Endothelial cell of hepatic sinusoid (primary cell): ENCODE measurements around the gene BIRC3.

Source experiments
- in situ Hi-C: cut with HindIII; loops from 2 replicates; pipeline ENCODE4 v1.10.0; 2017; ENCODE audit warnings: low sequenced_read_pairs

The BIRC3 gene

GRCh38 chr11:102317099-102317767 lies at the start of gene BIRC3:
BIRC3 (plus strand) TSS chr11:102317484; CDS start chr11:102324510, 7,026 bp downstream.
- in situ Hi-C loops: no loop called here

- in situ Hi-C loops: loop anchor here (5.0 kb wide), 2 partner anchors 55 to 90 kb away; no protein-coding TSS in a partner anchor
Observed at GRCh38 chr11:102267609-102268008, 49.7 kb upstream of the BIRC3 start.

- in situ Hi-C loops: loop anchor here (5.0 kb wide), 2 partner anchors 54 to 91 kb away; no protein-coding TSS in a partner anchor
Observed at GRCh38 chr11:102268083-102268984, 49.0 kb upstream of the BIRC3 start.

DNA sequence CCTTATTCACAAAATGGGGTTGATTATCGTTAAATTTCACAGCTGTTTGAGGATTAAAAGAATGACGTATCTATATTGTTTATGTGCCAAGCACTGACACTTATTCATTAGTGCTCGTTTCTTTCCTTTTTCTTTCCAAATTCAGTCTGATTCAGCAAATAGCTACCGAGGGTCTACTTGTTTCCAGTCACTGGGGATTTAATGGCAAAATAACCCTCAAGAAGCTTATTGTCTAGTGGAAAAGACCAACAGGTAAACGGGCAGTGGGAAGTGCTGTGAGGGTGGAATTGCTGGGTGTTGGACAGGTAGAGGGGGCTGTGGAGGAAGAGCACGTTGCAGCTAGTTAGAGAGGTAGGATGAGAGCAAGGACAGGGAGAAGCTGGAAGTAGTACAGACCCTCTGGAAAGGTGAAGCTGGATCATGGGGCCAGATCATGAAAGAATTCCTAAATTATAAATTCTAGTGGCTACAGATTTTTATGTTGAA lies 48.3 kb upstream of the BIRC3 start:
- in situ Hi-C loops: loop anchor here (5.0 kb wide), 2 partner anchors 53 to 92 kb away; no protein-coding TSS in a partner anchor

DNA sequence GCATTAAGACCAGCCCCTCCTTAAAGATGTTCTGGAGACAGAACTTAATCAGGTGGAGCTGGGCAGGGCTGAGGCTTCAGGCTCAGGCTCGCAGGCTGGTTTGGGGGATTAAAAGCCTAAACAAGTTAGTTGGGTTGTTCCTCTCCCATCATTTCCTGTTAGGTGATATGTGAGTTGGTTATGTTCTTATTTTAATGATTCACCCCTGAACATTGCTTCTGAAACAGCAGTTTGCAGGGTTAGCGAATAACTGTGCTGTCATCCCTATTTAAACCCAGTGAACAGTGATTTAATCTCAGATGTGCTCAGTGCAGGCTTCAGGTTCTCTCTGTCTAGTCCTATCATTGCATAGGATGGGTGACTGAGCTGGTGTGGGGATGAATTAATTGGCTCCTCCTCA lies 47.4 kb upstream of the BIRC3 start:
- in situ Hi-C loops: loop anchor here (5.0 kb wide), 2 partner anchors 52 to 93 kb away; no protein-coding TSS in a partner anchor

DNA sequence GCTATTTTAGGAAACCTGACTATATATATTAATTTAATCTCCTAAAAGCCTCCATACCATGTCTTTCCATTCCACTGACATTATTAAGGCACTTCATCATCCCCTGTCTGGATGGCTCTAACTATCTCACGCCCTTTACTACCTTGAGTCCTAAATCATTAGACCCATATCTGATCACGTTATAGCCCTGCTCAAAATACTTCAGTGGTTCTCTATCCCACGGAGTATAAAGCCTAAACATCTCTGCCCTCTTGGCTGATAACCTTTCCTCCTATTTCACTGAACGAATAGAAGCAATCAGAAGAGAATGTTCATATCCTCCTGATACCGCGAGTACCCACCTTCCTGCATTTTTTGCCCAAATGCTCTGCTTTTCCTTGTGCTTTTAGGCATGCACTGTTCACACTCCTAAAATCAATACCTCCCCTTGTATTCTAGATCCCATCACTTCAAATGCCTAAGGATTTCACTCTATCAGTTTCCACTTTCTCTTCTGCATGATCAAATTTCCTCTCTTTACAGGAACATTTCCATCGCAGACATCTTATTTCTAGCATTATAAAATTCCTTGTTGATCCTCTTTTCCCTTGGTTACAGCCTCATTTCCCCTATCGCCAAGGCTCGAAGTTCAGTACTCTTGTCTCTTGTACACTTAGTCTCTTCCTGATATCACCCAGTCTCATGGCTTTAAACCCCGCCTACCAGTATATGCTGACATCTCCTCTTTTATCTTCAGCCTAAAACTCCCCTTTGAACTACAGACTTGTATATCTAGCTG lies 45.0 kb upstream of the BIRC3 start:
- in situ Hi-C loops: no loop called here

DNA sequence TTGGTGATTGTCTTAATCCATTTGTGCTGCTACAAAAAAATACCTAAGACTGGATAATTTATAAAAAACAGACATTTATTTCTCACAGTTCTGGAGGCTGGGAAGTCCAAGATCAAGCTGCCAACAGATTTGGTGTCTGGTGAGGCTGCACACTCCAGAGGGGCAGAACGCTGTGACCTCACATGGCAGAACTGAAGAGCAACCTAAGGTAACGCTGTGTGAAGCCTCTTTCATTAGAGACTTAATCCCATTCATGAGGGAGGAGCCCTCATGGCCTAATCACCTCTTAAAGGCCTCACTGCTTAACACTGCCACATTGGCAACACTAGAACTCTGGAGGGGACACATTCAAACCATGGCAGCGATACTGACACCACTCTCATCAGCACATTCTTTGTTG lies 42.7 kb upstream of the BIRC3 start:
- in situ Hi-C loops: no loop called here

DNA sequence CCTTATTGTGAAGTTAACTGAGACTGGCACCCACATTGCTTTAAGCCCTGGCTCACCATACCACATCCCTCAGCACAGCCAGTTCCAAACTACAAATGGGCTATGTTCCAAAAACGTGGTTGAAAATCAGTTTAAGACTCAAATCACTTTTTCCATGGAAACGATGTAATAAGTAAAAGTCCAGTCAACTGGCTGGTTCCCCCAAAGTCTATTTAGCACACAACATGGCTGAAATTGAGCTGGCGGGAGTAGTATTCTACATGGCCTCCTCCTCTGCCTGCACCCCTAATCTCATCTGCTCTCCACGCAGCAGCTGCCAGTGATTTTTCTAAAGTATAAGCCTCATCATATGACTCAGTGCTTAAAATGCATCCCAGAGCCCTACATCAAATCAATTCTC lies 40.9 kb upstream of the BIRC3 start:
- in situ Hi-C loops: no loop called here

DNA sequence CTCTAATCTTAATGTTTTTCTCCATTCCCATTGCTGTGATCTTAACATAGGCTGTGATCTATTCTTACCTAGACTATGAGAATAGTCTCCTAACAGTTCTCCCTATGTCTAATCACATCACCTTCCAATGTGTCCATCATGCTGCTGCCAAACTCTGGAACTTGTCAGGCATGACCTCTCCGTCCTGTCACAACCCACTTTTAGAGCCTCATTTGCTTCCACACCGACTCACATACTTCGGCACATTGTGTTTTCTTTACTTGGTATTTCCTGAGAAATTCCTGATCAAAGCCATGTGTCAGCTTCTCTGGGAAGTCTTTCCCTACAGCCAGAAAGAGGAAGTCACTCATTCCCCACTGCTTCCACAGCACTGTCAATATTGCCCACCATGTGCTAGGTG lies 40.5 kb upstream of the BIRC3 start:
- in situ Hi-C loops: no loop called here

- in situ Hi-C loops: no loop called here
Observed at GRCh38 chr11:102279641-102280170, 37.6 kb upstream of the BIRC3 start.

- in situ Hi-C loops: no loop called here
Observed at GRCh38 chr11:102280245-102280833, 36.9 kb upstream of the BIRC3 start.

DNA sequence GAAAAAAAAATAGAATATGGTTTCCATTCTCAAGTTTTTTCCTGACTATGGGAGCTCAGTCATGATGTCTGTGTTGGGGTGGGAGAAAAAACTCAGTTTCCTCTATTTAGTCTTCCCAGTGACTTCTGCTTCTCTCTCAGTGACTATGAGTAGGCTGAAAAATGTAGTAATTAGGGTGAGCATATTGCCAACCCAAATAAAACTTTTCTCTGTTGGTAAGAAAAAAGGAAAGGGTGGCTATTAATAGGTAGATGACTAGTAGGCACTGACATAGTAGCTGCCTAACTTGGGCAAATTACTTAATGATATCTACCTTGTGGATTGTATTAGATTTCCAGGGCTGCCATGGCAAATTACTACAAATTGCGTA lies 34.2 kb upstream of the BIRC3 start:
- in situ Hi-C loops: no loop called here

GRCh38 chr11:102284008-102284407 lies 33.3 kb upstream of the BIRC3 start:
- in situ Hi-C loops: no loop called here

GRCh38 chr11:102286292-102286691 lies 31.0 kb upstream of the BIRC3 start:
- in situ Hi-C loops: no loop called here

DNA sequence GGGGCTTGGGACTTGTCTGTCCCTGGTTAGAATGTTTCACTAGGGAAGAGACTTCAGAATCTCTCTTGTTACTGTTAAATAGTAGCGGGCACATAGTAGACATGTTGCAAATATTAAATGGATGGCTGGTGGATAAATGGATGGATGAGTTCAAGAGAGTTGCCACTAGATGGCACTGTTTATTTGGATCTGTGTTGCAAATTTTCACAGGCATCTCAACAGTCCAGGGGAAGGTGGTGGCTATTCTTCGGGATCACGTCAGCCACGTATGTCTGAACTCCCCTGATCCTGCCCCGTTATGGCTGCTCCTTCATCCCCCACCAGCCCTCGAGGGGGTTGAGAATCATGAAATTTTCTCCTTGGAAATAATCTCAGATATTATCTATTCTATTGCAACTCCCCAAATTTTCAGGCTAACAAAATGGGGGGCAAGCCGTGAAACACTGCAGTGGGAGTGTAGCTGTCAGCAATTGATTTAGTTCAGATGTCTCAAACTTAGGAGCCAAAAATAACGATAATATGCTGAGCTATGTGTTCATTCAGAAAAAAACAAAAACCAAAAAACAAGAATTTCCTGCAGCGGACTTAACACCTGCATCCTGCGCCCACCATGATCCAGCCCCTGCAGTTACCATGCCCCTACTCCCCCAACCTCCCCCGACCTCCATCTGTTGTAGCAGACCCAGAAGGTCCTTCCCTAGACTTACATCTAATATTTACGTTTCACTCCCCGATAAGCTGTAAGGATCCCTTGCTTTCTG lies 29.1 kb upstream of the BIRC3 start:
- in situ Hi-C loops: no loop called here

- in situ Hi-C loops: no loop called here
Observed at GRCh38 chr11:102288725-102289083, 28.6 kb upstream of the BIRC3 start.

DNA sequence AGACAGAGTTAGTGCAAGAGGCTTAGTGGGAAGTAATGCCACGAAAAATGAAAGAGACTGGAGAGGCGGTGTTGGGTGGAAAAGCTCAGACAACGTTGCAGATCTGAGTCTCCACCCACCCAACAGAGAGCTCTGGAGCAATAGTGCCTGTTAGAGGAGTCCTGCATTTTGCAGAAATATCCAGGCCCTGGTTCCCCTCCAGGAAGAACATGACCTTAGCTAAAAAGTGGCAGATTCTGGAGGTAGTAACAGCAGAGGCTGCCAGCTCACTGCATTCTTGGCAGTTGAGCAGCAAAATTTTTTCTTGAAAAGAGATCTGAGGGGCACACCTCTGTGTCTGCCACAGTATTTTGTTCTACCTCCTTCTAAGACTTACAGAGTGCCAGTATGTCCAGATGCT lies 27.7 kb upstream of the BIRC3 start:
- in situ Hi-C loops: no loop called here

DNA sequence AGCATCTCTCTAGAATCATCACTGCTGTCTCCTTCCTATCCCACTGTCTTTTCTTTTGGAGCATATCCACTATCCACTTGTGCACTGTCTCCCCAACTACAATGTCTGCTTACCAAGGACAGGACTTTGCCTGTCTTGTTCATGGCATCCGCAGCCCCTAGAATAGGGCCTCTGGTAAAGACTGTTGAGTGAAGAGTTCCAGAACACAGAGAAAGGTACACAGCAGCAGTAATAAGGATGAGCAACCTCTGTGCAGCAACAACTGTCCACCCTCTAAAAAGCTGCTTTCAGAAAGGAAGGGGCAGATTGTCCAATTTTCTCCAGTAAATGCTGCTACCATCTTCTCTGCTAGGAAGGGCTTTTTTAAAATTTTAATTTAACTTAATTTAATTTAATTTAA lies 25.5 kb upstream of the BIRC3 start:
- in situ Hi-C loops: no loop called here

DNA sequence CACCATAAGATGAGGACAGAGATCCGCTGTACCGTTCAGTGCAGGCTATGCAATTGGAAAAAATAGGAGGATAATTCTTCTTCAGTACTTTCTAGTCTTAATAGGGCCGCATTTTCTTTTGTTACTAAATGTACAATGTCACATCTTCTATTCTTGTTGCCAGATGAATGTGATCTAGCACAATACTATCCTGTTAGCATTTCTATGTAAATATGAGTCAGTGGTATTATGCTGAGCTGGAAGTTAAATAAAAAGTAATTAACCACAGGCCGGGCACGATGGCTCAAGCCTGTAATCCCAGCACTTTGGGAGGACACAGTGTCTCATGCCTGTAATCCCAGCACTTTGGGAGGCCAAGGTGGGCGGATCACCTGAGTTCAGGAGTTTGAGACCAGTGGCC lies 24.4 kb upstream of the BIRC3 start:
- in situ Hi-C loops: no loop called here
